AG09319 (cell line): ENCODE data around the gene RXRB.

Experiments used
- DNase-seq: peaks from one replicate; pipeline ENCODE4 v3.0.0-alpha.2; 2010; ENCODE audit warnings: low read depth; ENCODE audit errors: extremely low read depth
- CTCF ChIP-seq: IDR thresholded peaks from 2 replicates; pipeline ENCODE4 v1.5.1; 2011; ENCODE audit warnings: low read depth, mild to moderate bottlenecking, inconsistent platforms, low read length, moderate library complexity

RXRB gene

GRCh38 chr6:33181141-33181540 lies 19.3 kb downstream of the RXRB start:
- no peak for DNase-seq
- TF ChIP-seq CTCF, result no peak

- TF ChIP-seq CTCF, result no peak
- no peak for DNase-seq
These were observed 21.6 kb downstream of the RXRB start for GRCh38 chr6:33178755-33179475.

GRCh38 chr6:33177552-33178446 lies 22.7 kb downstream of the RXRB start:
- no peak for TF ChIP-seq CTCF
- no peak for DNase-seq

GRCh38 chr6:33176906-33177305 lies 23.6 kb downstream of the RXRB start:
- TF ChIP-seq CTCF, result no peak
- DNase-seq, result no peak

- no peak for TF ChIP-seq CTCF
- no peak for DNase-seq
These were observed 24.9 kb downstream of the RXRB start for GRCh38 chr6:33175436-33176069.

- no peak for TF ChIP-seq CTCF
- DNase-seq, result no peak
These were observed 25.7 kb downstream of the RXRB start for GRCh38 chr6:33174784-33175183.
